GM08714 (cell line): ENCODE results near the gene USP22.
"Not testable (repeated sequence)": the region's sequence is repeated elsewhere in the genome, so short reads cannot be mapped to it uniquely, and the experiment has no call there.

Experiments
- H3K4me3 ChIP-seq: fragments of 200-500 bp; sonication (Bioruptor generic); 2 replicates; pipeline ENCODE4 v1.5.1; 2014; ENCODE audit warnings: mild to moderate bottlenecking, low read length, inconsistent platforms
- ZNF274 ChIP-seq: IDR thresholded peaks from 2 replicates; pipeline ENCODE4 v1.6.1; 2012; ENCODE audit warnings: mild to moderate bottlenecking, low read depth, low read length

Gene USP22

DNA sequence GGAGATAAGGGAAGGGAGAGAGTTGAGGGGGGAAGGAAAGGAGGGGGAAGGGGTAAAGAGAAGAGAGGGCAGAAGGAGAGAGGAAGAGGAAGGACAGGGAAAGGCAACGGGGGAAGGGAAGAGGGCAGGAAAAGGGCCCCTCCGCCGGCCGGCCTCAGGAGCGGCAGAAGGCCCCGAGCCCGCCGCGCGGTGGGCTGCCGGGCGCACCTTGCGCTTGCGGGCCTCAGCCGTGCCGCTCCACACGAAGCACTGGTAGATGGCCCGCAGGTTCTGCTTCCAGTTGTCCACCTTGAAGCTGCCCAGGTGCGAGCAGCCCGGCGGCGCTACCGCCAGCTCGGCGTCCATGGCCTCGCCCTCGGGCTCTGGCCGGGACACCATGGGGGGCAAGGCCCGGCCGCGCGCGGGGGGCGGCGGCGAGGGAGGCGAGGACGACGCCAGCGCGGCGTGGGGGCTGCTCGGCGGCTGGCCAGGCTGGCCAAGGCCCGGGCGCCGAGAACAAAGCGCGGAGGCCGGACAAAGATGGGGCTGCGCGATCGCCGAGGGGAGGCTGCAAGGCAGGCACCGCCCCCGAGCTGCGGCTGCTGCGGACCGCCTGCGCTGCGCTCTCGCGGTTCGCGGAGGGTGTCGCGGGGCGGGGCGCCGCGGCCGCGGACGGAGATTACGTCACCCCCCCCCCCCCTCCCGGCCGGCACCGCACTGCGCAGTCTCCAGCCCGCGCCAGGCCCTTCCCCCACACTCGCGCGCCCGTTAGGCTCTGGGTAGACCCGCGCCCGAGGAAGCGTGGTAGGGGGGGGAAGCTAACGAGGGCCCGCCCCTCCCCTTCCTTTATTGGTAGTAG, at the start of gene USP22:
Gene USP22, minus strand, starts transcription at position 554 of the 838 bp plus-strand sequence. Its CDS starts 176 bp downstream, at position 378.
- no peak for TF ChIP-seq ZNF274
- H3K4me3 ChIP-seq, result peak within 1 kb of the TSS; percentile 96

GRCh38 chr17:21090902-21091618, 48.2 kb upstream of the USP22 start:
- no peak for TF ChIP-seq ZNF274
- no peak overlapping the region for H3K4me3 ChIP-seq

DNA sequence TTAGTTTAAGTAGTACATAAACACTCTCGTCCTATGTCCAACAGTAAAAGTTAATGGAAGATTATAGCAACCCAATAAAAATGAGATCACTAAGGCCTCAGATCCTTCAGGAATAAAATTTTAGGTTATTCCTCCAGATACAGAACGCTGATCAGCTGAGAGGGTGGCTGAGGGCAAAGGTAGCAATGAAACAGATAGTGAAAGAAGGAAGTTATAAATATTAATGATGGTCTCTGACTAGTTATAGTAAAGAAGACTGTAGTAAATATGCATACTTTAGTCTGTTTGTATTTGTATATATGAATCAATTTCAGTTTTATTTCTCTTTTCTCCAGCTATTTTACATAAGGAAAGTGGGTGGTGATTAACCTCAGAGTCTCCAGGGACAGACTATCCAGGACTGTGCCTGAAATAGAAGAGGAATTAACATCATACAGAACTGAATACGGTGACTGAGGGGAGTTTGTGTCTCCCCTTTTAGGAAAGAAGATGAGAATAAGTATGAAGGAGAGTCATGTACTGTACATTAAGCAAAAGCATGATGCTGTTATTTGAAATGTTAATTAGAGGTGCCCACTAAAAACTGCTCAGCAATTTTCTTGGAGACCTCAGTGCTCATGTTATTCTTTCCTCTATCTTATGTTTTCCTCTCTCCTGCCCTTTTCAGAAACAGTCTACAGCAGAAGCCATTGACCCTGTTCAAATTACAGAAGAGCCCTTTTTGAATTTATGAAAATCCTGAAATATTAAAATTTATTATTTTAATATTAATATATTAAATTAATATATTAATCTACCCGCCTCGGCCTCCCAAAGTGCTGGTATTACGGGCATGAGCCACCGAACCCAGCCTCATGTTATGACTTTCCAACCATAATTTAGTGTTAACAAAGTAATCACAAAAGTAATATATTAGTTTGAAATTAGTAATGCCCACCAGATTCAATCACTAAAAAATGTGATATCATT, 47.4 kb upstream of the USP22 start:
- no peak overlapping the region for H3K4me3 ChIP-seq
- no peak for TF ChIP-seq ZNF274

- H3K4me3 ChIP-seq, result no peak overlapping the region
- no peak for TF ChIP-seq ZNF274
These were observed 46.3 kb upstream of the USP22 start for GRCh38 chr17:21089145-21089544.

DNA sequence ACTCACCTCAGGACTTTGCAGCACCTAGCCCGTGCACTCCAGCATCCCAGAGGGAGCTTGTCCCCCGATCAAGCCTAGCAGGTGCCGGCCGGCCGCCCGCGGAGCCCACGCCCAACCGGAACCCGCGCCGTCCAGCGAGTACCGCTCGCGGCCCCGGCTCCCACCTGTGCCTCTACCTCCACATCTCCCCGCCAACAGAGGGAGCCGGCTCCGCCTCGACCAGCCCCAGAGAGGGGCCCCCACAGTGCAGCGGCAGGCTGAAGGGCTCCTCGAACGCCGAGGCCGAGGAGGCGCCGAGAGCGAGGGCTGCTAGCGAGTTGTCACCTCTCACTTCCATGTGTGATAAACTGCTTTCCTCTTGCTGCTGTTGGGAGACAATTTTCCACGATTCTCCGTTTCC, 42.9 kb upstream of the USP22 start:
- TF ChIP-seq ZNF274, result no peak
- no peak overlapping the region for H3K4me3 ChIP-seq

- H3K4me3 ChIP-seq, result not testable (repeated sequence)
These were observed 42.5 kb upstream of the USP22 start for GRCh38 chr17:21085280-21085679.

- TF ChIP-seq ZNF274, result no peak
- H3K4me3 ChIP-seq, result no peak overlapping the region
These were observed 39.2 kb upstream of the USP22 start for GRCh38 chr17:21082001-21082436.

GRCh38 chr17:21079196-21079595, 36.4 kb upstream of the USP22 start:
- no peak overlapping the region for H3K4me3 ChIP-seq
- TF ChIP-seq ZNF274, result no peak

GRCh38 chr17:21078016-21078780, 35.4 kb upstream of the USP22 start:
- TF ChIP-seq ZNF274, result no peak

DNA sequence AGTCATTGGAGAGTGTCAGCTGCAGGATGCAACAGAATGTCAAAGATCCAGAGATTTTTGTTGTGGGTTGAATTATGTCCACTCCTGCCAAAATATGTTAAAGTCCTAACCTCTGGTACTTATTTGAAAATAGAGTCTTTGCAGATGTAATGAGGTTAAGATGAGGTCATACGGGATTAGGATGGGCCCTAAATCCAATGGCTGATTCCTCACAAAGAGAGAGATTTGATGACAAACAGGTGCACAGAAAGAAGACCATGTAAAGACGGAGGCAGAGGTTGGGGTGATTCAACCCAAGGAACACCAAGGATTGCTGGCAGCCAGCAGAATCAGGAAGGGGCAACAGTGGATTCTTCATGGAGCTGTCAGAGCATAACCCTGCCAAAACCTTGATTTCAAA, 34.5 kb upstream of the USP22 start:
- H3K4me3 ChIP-seq, result no peak overlapping the region
- no peak for TF ChIP-seq ZNF274

More at GRCh38 chr17:21078016-21078780, 35.4 kb upstream of the USP22 start:
- H3K4me3 ChIP-seq, result no peak overlapping the region

DNA sequence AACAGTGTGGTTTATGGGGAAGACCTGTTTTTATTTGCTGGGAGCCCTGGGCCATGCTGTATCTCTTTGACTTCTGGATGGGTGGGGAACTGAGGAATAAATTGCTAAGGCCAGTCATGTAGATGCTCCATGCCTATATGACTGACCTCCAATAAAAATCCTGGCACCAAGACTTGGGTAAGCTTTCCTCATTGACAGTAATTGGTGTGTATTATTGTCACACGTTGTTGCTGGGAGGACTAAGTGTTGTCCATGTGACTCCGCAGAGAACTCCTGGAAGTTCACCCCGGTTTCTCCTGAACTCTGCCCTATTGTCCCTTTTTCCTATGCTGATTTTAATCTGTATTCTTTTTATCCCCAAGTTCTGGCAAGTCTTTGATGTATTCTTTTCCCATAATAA, 33.4 kb upstream of the USP22 start:
- no peak for TF ChIP-seq ZNF274
- H3K4me3 ChIP-seq, result no peak overlapping the region

GRCh38 chr17:21075739-21076085, 32.9 kb upstream of the USP22 start:
- no peak for TF ChIP-seq ZNF274
- no peak overlapping the region for H3K4me3 ChIP-seq

DNA sequence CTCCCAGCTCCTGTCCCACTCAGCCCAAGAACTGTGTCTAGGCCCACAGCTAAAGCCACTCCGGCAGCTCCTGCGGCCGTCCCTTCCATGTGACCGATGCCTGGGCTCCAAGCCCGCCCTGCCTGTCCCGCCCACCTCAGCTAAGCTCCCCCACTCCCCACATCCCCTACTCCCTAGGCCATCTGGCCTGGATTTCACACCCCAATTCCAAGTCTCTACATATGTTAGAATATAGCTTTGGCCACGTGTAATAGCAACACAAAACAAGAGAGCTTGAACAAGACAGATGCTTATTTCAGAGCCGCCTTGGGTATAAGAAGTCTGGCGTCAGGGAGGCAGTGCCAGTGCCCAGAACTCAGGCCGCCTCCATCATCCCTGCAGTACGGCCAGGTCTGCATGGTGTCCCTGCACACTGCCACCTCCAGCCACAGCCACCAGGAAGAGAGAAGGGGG, 30.0 kb upstream of the USP22 start:
- no peak overlapping the region for H3K4me3 ChIP-seq
- TF ChIP-seq ZNF274, result no peak
